OCI-LY1 (cell line): ENCODE results near the gene ZNF618.

Experiments used
- H2AFZ ChIP-seq: fragments of 200-600 bp; sonication (generic), shearing (Covaris generic); 2 replicates; pipeline ENCODE4 v1.6.0; 2014; ENCODE audit warnings: antibody characterized with exemption, mild to moderate bottlenecking, low read length
- H3F3A ChIP-seq: fragments of 200-600 bp; sonication (generic), shearing (Covaris generic); 2 replicates; pipeline ENCODE4 v1.6.0; 2014; ENCODE audit warnings: mild to moderate bottlenecking, antibody characterized with exemption, low read length, moderate library complexity; ENCODE audit not compliant: insufficient read depth
- H3K27ac ChIP-seq: fragments of 200-600 bp; sonication (generic); 2 replicates; pipeline ENCODE4 v1.5.1; 2014; ENCODE audit warnings: low read length, mixed run types, mild to moderate bottlenecking, low read depth; ENCODE audit not compliant: poor library complexity, severe bottlenecking
- H3K27me3 ChIP-seq: fragments of 200-600 bp; sonication (generic); 2 replicates; pipeline ENCODE4 v1.6.0; 2014; ENCODE audit warnings: antibody characterized with exemption, mild to moderate bottlenecking, low read length, moderate library complexity; ENCODE audit not compliant: insufficient read depth
- H3K36me3 ChIP-seq: fragments of 200-600 bp; sonication (generic); 2 replicates; pipeline ENCODE4 v1.6.1; 2014; ENCODE audit warnings: mild to moderate bottlenecking, antibody characterized with exemption, low read length, moderate library complexity, mixed read lengths; ENCODE audit not compliant: insufficient read depth
- H3K4me1 ChIP-seq: fragments of 200-600 bp; sonication (generic); 2 replicates; pipeline ENCODE4 v1.5.1; 2014; ENCODE audit warnings: mild to moderate bottlenecking, low read length, moderate library complexity; ENCODE audit not compliant: insufficient read depth, severe bottlenecking
- H3K4me2 ChIP-seq: fragments of 200-600 bp; sonication (generic), shearing (Covaris generic); 2 replicates; pipeline ENCODE4 v1.6.1; 2014; ENCODE audit warnings: low read length
- H3K4me3 ChIP-seq: fragments of 200-600 bp; sonication (generic); 2 replicates; pipeline ENCODE4 v1.5.1; 2014; ENCODE audit warnings: low read length, low read depth, mild to moderate bottlenecking, mixed read lengths; ENCODE audit not compliant: poor library complexity, severe bottlenecking
- H3K79me2 ChIP-seq: fragments of 200-600 bp; shearing (Covaris generic); 2 replicates; pipeline ENCODE4 v1.6.1; 2016; ENCODE audit warnings: mixed run types, low read length, mixed read lengths; ENCODE audit not compliant: insufficient read depth
- H3K9ac ChIP-seq: fragments of 200-600 bp; sonication (generic), shearing (Covaris generic); 2 replicates; pipeline ENCODE4 v1.6.1; 2014; ENCODE audit warnings: mild to moderate bottlenecking, low read length, mixed read lengths
- H3K9me2 ChIP-seq: fragments of 200-600 bp; sonication (generic), shearing (Covaris generic); 2 replicates; pipeline ENCODE4 v1.6.1; 2014; ENCODE audit warnings: low read depth, mild to moderate bottlenecking, low read length, mixed read lengths
- H3K9me3 ChIP-seq: fragments of 200-600 bp; shearing (Covaris generic); 2 replicates; pipeline ENCODE4 v1.6.1; 2014; ENCODE audit warnings: low read length, mixed read lengths
- H4K20me1 ChIP-seq: fragments of 200-600 bp; sonication (generic), shearing (Covaris generic); 2 replicates; pipeline ENCODE4 v1.6.0; 2016; ENCODE audit warnings: mild to moderate bottlenecking, low read length; ENCODE audit not compliant: insufficient read depth
- EZH2 ChIP-seq: fragments of 200-600 bp; sonication (generic), shearing (Covaris generic); IDR thresholded peaks from 2 replicates; pipeline ENCODE4 v1.8.0; 2017; ENCODE audit warnings: borderline replicate concordance, mixed run types, mild to moderate bottlenecking, antibody characterized with exemption, low read length, moderate library complexity, mixed read lengths
- TF ChIP-seq, protein P1 (sequence below): fragments of 200-600 bp; sonication (generic), shearing (Covaris generic); IDR thresholded peaks from 2 replicates; pipeline ENCODE4 v1.5.1; 2017; ENCODE audit warnings: mild to moderate bottlenecking, antibody characterized with exemption, low read length, moderate library complexity, mixed read lengths

The ZNF618 gene

DNA sequence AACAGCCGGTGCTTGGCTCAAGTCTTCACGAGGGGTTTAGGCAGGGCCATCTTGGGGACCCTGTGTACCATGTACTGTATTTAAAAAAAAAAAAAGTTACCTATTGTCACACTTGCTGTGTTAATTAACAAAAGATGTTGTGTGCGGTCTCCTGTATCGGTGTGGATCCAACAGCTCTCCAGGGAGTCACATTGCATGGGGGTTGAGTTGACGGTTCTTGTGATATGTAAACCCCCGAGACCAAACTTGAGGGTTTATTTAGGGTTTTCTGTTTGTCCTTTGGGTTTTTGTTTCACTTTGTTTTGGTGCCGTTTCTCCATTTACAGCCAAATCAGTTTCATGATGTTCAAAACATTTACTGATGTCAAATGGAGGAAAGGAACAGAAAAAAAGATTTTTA, 179.8 kb downstream of the ZNF618 start:
- H2AFZ ChIP-seq = no peak overlapping the region
- H3K27me3 ChIP-seq = no peaks in the 10 kb centered on the region
- H3K9ac ChIP-seq = no peak overlapping the region
- H3K79me2 ChIP-seq = no peaks in the 10 kb centered on the region
- no peak overlapping the region for H3K4me3 ChIP-seq
- no peak overlapping the region for H3K4me2 ChIP-seq
- no peak overlapping the region for H3K27ac ChIP-seq
- no peaks in the 10 kb centered on the region for H3K36me3 ChIP-seq
- H3K9me3 ChIP-seq = no peaks in the 10 kb centered on the region
- no peaks in the 10 kb centered on the region for H3K4me1 ChIP-seq
- TF ChIP-seq EZH2 = no peak
- TF ChIP-seq, protein P1, sequence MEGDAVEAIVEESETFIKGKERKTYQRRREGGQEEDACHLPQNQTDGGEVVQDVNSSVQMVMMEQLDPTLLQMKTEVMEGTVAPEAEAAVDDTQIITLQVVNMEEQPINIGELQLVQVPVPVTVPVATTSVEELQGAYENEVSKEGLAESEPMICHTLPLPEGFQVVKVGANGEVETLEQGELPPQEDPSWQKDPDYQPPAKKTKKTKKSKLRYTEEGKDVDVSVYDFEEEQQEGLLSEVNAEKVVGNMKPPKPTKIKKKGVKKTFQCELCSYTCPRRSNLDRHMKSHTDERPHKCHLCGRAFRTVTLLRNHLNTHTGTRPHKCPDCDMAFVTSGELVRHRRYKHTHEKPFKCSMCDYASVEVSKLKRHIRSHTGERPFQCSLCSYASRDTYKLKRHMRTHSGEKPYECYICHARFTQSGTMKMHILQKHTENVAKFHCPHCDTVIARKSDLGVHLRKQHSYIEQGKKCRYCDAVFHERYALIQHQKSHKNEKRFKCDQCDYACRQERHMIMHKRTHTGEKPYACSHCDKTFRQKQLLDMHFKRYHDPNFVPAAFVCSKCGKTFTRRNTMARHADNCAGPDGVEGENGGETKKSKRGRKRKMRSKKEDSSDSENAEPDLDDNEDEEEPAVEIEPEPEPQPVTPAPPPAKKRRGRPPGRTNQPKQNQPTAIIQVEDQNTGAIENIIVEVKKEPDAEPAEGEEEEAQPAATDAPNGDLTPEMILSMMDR = no peak
- no peaks in the 10 kb centered on the region for H3K9me2 ChIP-seq
- H4K20me1 ChIP-seq = no peaks in the 10 kb centered on the region
- no peaks in the 10 kb centered on the region for H3F3A ChIP-seq

DNA sequence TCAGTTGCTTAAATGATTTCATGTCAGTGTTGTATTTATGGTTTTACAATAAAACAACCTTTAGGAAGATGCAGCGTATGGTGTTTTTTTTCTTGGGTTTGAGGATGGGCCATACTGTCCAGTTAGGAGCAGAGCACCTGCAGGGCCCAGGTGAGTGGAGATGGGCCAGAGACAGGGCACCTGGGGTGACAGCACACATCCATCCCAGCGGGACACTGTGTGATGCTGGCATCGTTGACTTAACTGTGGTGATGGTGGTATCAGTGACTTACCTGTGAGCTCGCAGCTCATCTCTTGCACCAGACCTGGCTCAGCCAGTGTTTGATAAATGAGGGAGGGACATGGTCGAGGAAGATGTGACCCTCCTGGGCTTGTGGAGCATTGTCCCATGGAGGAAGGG, 180.4 kb downstream of the ZNF618 start:
- H3K79me2 ChIP-seq = no peaks in the 10 kb centered on the region
- no peaks in the 10 kb centered on the region for H3K4me1 ChIP-seq
- H3K27ac ChIP-seq = no peak overlapping the region
- no peaks in the 10 kb centered on the region for H3K9me2 ChIP-seq
- H3K9me3 ChIP-seq = no peaks in the 10 kb centered on the region
- TF ChIP-seq, protein P1 = no peak
- no peak for TF ChIP-seq EZH2
- H3K4me2 ChIP-seq = no peak overlapping the region
- H3K9ac ChIP-seq = no peak overlapping the region
- no peaks in the 10 kb centered on the region for H3F3A ChIP-seq
- H3K27me3 ChIP-seq = no peaks in the 10 kb centered on the region
- no peak overlapping the region for H2AFZ ChIP-seq
- H4K20me1 ChIP-seq = no peaks in the 10 kb centered on the region
- no peak overlapping the region for H3K4me3 ChIP-seq
- H3K36me3 ChIP-seq = no peaks in the 10 kb centered on the region

DNA sequence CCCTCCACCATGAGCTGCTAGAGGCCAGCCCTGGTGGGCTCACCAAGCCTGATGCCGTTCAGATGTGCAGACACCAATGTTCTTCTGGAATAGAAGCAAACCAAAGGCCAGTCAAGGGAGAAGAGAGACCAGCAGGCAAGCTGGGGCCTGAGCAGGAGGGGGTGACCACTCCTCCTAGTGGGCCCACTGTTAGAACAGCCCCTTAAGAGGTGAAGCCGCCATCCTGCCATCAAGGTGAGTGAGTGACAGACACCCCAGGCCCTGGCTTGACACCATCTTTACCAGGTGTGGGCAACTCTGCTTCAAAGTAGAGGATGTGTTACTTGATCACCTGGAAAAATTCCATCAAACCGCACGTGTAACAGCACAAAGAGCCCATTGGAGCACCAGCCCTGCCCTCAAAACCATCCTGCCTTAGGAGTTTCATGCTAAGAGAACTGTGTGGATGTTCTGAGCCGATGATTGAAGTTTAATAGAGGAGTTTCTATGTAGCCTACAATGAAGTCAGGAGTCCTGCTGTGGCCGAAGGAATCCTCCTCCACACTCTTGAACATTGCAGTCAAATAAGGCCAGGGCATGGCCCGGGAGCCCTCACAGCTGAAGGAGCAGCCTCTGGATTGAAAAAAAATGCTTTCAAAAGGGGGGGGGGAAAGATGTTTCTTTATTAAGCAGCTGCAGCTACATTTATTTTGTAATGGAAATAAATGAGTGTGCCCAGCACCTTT, 181.2 kb downstream of the ZNF618 start:
- no peak overlapping the region for H2AFZ ChIP-seq
- H3K9me3 ChIP-seq = no peaks in the 10 kb centered on the region
- H4K20me1 ChIP-seq = no peaks in the 10 kb centered on the region
- H3K9ac ChIP-seq = no peak overlapping the region
- no peaks in the 10 kb centered on the region for H3K9me2 ChIP-seq
- H3K4me1 ChIP-seq = no peaks in the 10 kb centered on the region
- H3K4me3 ChIP-seq = no peak overlapping the region
- no peaks in the 10 kb centered on the region for H3F3A ChIP-seq
- no peak overlapping the region for H3K4me2 ChIP-seq
- no peak overlapping the region for H3K27ac ChIP-seq
- no peaks in the 10 kb centered on the region for H3K27me3 ChIP-seq
- H3K79me2 ChIP-seq = no peaks in the 10 kb centered on the region
- no peak for TF ChIP-seq EZH2
- TF ChIP-seq, protein P1 = no peak
- H3K36me3 ChIP-seq = no peaks in the 10 kb centered on the region
